Psoas muscle (tissue), 8 donors: ENCODE measurements around the gene CCDC81. TPM values are rescaled to one million over a fixed set of nuclear protein-coding genes. Genes with fewer than 3 reads are reported as not detected.
A peak's percentile ranks its signal among the peaks of the same experiment; 100 is the strongest.
"Not testable (repeated sequence)": the region's sequence is repeated elsewhere in the genome, so short reads cannot be mapped to it uniquely, and the experiment has no call there.

Source experiments
- ATAC-seq, 4 donors: fragments of 200-7000 bp; cut with Tn5 transposase; one replicate each; pipeline ENCODE4 v1.9.1; 2020; ENCODE audit warnings: moderate library complexity in 3 of 4, mild to moderate bottlenecking in 2 of 4
- DNase-seq, 2 donors: peaks; one replicate each; pipeline ENCODE4 v3.0.0-alpha.2; 2020
- H3K27ac ChIP-seq: fragments of 200-600 bp; one replicate; pipeline ENCODE4 v1.8.0; 2022
- H3K27me3 ChIP-seq, 3 donors: fragments of 200-600 bp in 1 of 3; one replicate each; pipeline versions ENCODE4 v1.6.1 to v1.8.0; 2013 to 2022; ENCODE audit warnings: low read length in 2 of 3, mild to moderate bottlenecking in 2 of 3, moderate library complexity in 1 of 3; ENCODE audit not compliant: insufficient read depth in 3 of 3
- H3K36me3 ChIP-seq, 2 donors: fragments of 200-600 bp in 1 of 2; one replicate each; pipeline versions ENCODE4 v1.6.1 to v1.8.0; 2013 to 2022; ENCODE audit warnings: low read depth in 1 of 2, mild to moderate bottlenecking in 1 of 2, moderate library complexity in 1 of 2; ENCODE audit not compliant: insufficient read depth in 1 of 2
- H3K4me1 ChIP-seq: fragments of 200-600 bp; one replicate; pipeline ENCODE4 v1.8.0; 2022
- H3K4me3 ChIP-seq: fragments of 200-600 bp; one replicate; pipeline ENCODE4 v1.8.0; 2022; ENCODE audit warnings: mild to moderate bottlenecking
- H3K9me3 ChIP-seq: fragments of 200-600 bp; one replicate; pipeline ENCODE4 v1.8.0; 2022
- CTCF ChIP-seq: fragments of 200-600 bp; IDR thresholded peaks from one replicate; pipeline ENCODE4 v1.8.0; 2022; ENCODE audit warnings: antibody characterized with exemption
- WGBS, 3 donors: extraction: QIAGEN DNeasy Blood & Tissue Kit; methylation state at CpG; one replicate each; pipeline versions ENCODE4 v1.1.6 to v1.1.7; 2013; 5-methylcytosine and 5-hydroxymethylcytosine counted together
- intact Hi-C, 2 donors: fragments of 100-400 bp; cut with DNase I; formaldehyde crosslinking; loops; one replicate each; pipeline versions ENCODE4 v1.11.0 to v1.14.2; 2022
- polyA plus RNA-seq, 3 donors: library from polyadenylated mRNA; stranded (reverse); fragments of 200-250 nt; gene quantifications; one replicate each; pipeline ENCODE4 v1.2.3, GENCODE V29; 2013
- total RNA-seq, 4 donors: library from RNA; stranded (reverse); fragmentation: NEBNext Ultra II Directional in 2 of 4; extraction: Animal tissue kit (Norgen Biotek cat#: 25700) in 2 of 4; gene quantifications; one replicate each; pipeline versions ENCODE4 v1.2.1 to v1.2.4, GENCODE V29; 2021 to 2023
- donor health status: healthy with polysubstance abuse.
- donor health status: DM: no; HTN: no; CAD: no; lungs with moderate emphysema.
- donor health status: Bipolar disorder and iron deficiency.
- donor health status: healthy.
- donor health status: DM: yes; HTN: yes; CAD: no.
- donor health status: DM: no; HTN: no; CAD: no.
- donor health status: DM: no; HTN: no; CAD: no.
- donor health status: DM: yes; HTN: yes; CAD: no.

Gene CCDC81
- total and polyA plus RNA-seq, 7 donors, result 0.23 to 0.52 (median 0.34) TPM; not detected in 1

GRCh38 chr11:86418106-86418505 is 43.4 kb downstream of the CCDC81 start:
- Histone ChIP-seq H3K27ac (no peak overlapping the region), H3K4me1 (no peaks in the 10 kb centered on the region), H3K4me3 (no peak overlapping the region), H3K9me3 (no peaks in the 10 kb centered on the region), H3K36me3 (no peaks in the 10 kb centered on the region), H3K27me3 (no peaks in the 10 kb centered on the region)
- TF ChIP-seq CTCF, result no peak
- 76 to 83% (median 76%) methylated on average over 3 of the region's 3 CpGs for WGBS, 3 donors
- intact Hi-C loops, result no loop called here
- ATAC-seq (no peak), DNase-seq (no peak)

- 88 to 96% (median 94%) methylated on average over 3 of the region's 3 CpGs for WGBS, 3 donors
- TF ChIP-seq CTCF, result no peak
- H3K4me1 ChIP-seq, result no peaks in the 10 kb centered on the region
- intact Hi-C loops, result no loop called here
- H3K9me3 ChIP-seq, result no peaks in the 10 kb centered on the region
- H3K36me3 ChIP-seq, result no peaks in the 10 kb centered on the region
- no peak overlapping the region for H3K27ac ChIP-seq
- no peak overlapping the region for H3K4me3 ChIP-seq
- DNase-seq, result no peak
- H3K27me3 ChIP-seq, result no peaks in the 10 kb centered on the region
- ATAC-seq, result no peak
Measured at GRCh38 chr11:86418513-86418912, 43.8 kb downstream of the CCDC81 start.

- Histone ChIP-seq H3K27ac (no peak overlapping the region), H3K9me3 (no peaks in the 10 kb centered on the region), H3K4me1 (no peaks in the 10 kb centered on the region), H3K27me3 (no peaks in the 10 kb centered on the region), H3K36me3 (no peaks in the 10 kb centered on the region), H3K4me3 (no peak overlapping the region)
- intact Hi-C loops, result no loop called here
- TF ChIP-seq CTCF, result peak; percentile 11
- ATAC-seq (peak in 1 of 4 donors; percentile 67), DNase-seq (no peak)
- WGBS, 3 donors, result 19 to 23% (median 19%) methylated on average over 2 of the region's 2 CpGs
Measured at GRCh38 chr11:86418917-86419316, 44.2 kb downstream of the CCDC81 start.

GRCh38 chr11:86421946-86422345 is 47.3 kb downstream of the CCDC81 start:
- Histone ChIP-seq H3K9me3 (peaks cover 6% of the 10 kb centered on the region), H3K4me1 (no peaks in the 10 kb centered on the region), H3K27ac (no peak overlapping the region), H3K4me3 (no peak overlapping the region), H3K36me3 (no peaks in the 10 kb centered on the region), H3K27me3 (no peaks in the 10 kb centered on the region)
- no peak for TF ChIP-seq CTCF
- intact Hi-C loops, result no loop called here
- 80 to 86% (median 82%) methylated on average over 4 of the region's 4 CpGs for WGBS, 3 donors
- DNase-seq, result no peak
- no peak for ATAC-seq

- ATAC-seq, result no peak
- no peak for DNase-seq
- Histone ChIP-seq H3K4me3 (no peak overlapping the region), H3K27ac (no peak overlapping the region), H3K4me1 (no peaks in the 10 kb centered on the region), H3K27me3 (no peaks in the 10 kb centered on the region), H3K36me3 (no peaks in the 10 kb centered on the region), H3K9me3 (peaks cover 11% of the 10 kb centered on the region)
- 80 to 83% (median 83%) methylated on average over 12 of the region's 12 CpGs for WGBS, 3 donors
- intact Hi-C loops, result no loop called here
- no peak for TF ChIP-seq CTCF
Measured at GRCh38 chr11:86422371-86422770, 47.7 kb downstream of the CCDC81 start.

GRCh38 chr11:86423488-86423887 is 48.8 kb downstream of the CCDC81 start:
- ATAC-seq, H3K4me3 ChIP-seq, DNase-seq, H3K36me3 ChIP-seq, intact Hi-C loops, H3K4me1 ChIP-seq, H3K27ac ChIP-seq, H3K27me3 ChIP-seq: not testable (repeated sequence)
- WGBS, 3 donors, result 67 to 69% (median 68%) methylated on average over 4 of the region's 4 CpGs
- H3K9me3 ChIP-seq, result peaks cover 12% of the 10 kb centered on the region
